NT2/D1 (cell line): Measurements from ENCODE around the gene RAB37.

Experiments
- DNase-seq: peaks from one replicate; pipeline ENCODE4 v3.0.0-alpha.2; 2011; ENCODE audit warnings: low read depth, low spot score
- H3K27me3 ChIP-seq: 2 replicates; pipeline ENCODE4 v1.6.0; 2011; ENCODE audit warnings: mild to moderate bottlenecking; ENCODE audit not compliant: insufficient read length, insufficient read depth
- H3K36me3 ChIP-seq: 2 replicates; pipeline ENCODE4 v1.6.1; 2011; ENCODE audit warnings: mild to moderate bottlenecking, low read length, mixed read lengths; ENCODE audit not compliant: insufficient read depth, insufficient read length
- H3K4me1 ChIP-seq: 2 replicates; pipeline ENCODE4 v1.5.1; 2011; ENCODE audit not compliant: insufficient read depth, insufficient read length
- H3K4me3 ChIP-seq: 2 replicates; pipeline ENCODE4 v1.5.1; 2011; ENCODE audit warnings: low read depth; ENCODE audit not compliant: insufficient read length
- H3K9ac ChIP-seq: 2 replicates; pipeline ENCODE4 v1.6.0; 2011; ENCODE audit warnings: low read depth; ENCODE audit not compliant: insufficient read length
- H3K9me3 ChIP-seq: 2 replicates; pipeline ENCODE4 v1.5.1; 2011; ENCODE audit warnings: mild to moderate bottlenecking, low read length; ENCODE audit not compliant: insufficient read depth
- SUZ12 ChIP-seq: IDR thresholded peaks from 2 replicates; pipeline ENCODE4 v1.6.1; 2011; ENCODE audit not compliant: insufficient read length, insufficient read depth; ENCODE audit errors: extremely low read depth
- YY1 ChIP-seq: IDR thresholded peaks from 2 replicates; pipeline ENCODE4 v1.6.1; 2011; ENCODE audit not compliant: insufficient read length, insufficient read depth
- ZNF274 ChIP-seq: IDR thresholded peaks from 2 replicates; pipeline ENCODE4 v1.6.1; 2011; ENCODE audit warnings: mild to moderate bottlenecking, low read depth, low read length

Gene RAB37

GRCh38 chr17:74770498-74771318 is 33.7 kb downstream of the RAB37 start:
- no peak for DNase-seq
- Histone ChIP-seq H3K4me1 (no peaks in the 10 kb centered on the region), H3K9me3 (no peaks in the 10 kb centered on the region), H3K27me3 (no peaks in the 10 kb centered on the region), H3K36me3 (peaks cover 70% of the 10 kb centered on the region), H3K4me3 (no peak overlapping the region), H3K9ac (no peak overlapping the region)
- no peak for TF ChIP-seq SUZ12
- TF ChIP-seq ZNF274, result no peak
- no peak for TF ChIP-seq YY1

GRCh38 chr17:74771319-74771914 is 34.4 kb downstream of the RAB37 start:
- no peak for TF ChIP-seq ZNF274
- no peak for TF ChIP-seq YY1
- no peak for TF ChIP-seq SUZ12
- H3K9me3 ChIP-seq, result no peaks in the 10 kb centered on the region
- no peak for DNase-seq
- H3K9ac ChIP-seq, result no peak overlapping the region
- no peak overlapping the region for H3K4me3 ChIP-seq
- H3K4me1 ChIP-seq, result no peaks in the 10 kb centered on the region
- H3K27me3 ChIP-seq, result no peaks in the 10 kb centered on the region
- H3K36me3 ChIP-seq, result peaks cover 68% of the 10 kb centered on the region

GRCh38 chr17:74772053-74772452 is 35.0 kb downstream of the RAB37 start:
- TF ChIP-seq SUZ12 (no peak), ZNF274 (no peak), YY1 (no peak)
- H3K4me3 ChIP-seq, result no peak overlapping the region
- peaks cover 62% of the 10 kb centered on the region for H3K36me3 ChIP-seq

GRCh38 chr17:74773414-74773813 is 36.4 kb downstream of the RAB37 start:
- no peak overlapping the region for H3K4me3 ChIP-seq
- no peaks in the 10 kb centered on the region for H3K27me3 ChIP-seq
- no peak for DNase-seq
- no peaks in the 10 kb centered on the region for H3K9me3 ChIP-seq
- no peaks in the 10 kb centered on the region for H3K4me1 ChIP-seq
- TF ChIP-seq SUZ12 (no peak), ZNF274 (no peak), YY1 (no peak)
- H3K9ac ChIP-seq, result no peak overlapping the region
- peaks cover 60% of the 10 kb centered on the region for H3K36me3 ChIP-seq

More at GRCh38 chr17:74772053-74772452, 35.0 kb downstream of the RAB37 start:
- H3K9me3 ChIP-seq, result no peaks in the 10 kb centered on the region
- no peak overlapping the region for H3K9ac ChIP-seq
- H3K27me3 ChIP-seq, result no peaks in the 10 kb centered on the region
- no peaks in the 10 kb centered on the region for H3K4me1 ChIP-seq
- no peak for DNase-seq

GRCh38 chr17:74773871-74774286 is 36.8 kb downstream of the RAB37 start:
- Histone ChIP-seq H3K9me3 (no peaks in the 10 kb centered on the region), H3K4me1 (no peaks in the 10 kb centered on the region), H3K4me3 (no peak overlapping the region), H3K36me3 (peaks cover 57% of the 10 kb centered on the region), H3K27me3 (no peaks in the 10 kb centered on the region), H3K9ac (no peak overlapping the region)
- no peak for DNase-seq
- no peak for TF ChIP-seq YY1
- TF ChIP-seq SUZ12, result no peak
- TF ChIP-seq ZNF274, result no peak

GRCh38 chr17:74775409-74776043 is 38.5 kb downstream of the RAB37 start:
- Histone ChIP-seq H3K27me3 (no peaks in the 10 kb centered on the region), H3K36me3 (peaks cover 58% of the 10 kb centered on the region), H3K4me3 (peak overlapping the region; percentile 94), H3K9ac (peak overlapping the region; percentile 89), H3K4me1 (no peaks in the 10 kb centered on the region), H3K9me3 (no peaks in the 10 kb centered on the region)
- no peak for TF ChIP-seq SUZ12
- TF ChIP-seq YY1, result no peak
- TF ChIP-seq ZNF274, result no peak
- no peak for DNase-seq
